A549 (cell line): ENCODE measurements around the gene SLC24A3.

Source experiments
- CTCF ChIP-seq: fragments of >200 bp; sonication (Bioruptor Twin); formaldehyde crosslinking; IDR thresholded peaks from 3 replicates; pipeline ENCODE4 v1.5.1; 2016
- POLR2A ChIP-seq: IDR thresholded peaks from 2 replicates; pipeline ENCODE4 v1.6.1; 2012; ENCODE audit warnings: mild to moderate bottlenecking, low read length
- RAD21 ChIP-seq, 2 experiments: fragments of >200 bp in 1 of 2; sonication (Bioruptor Twin) in 1 of 2; formaldehyde crosslinking in 1 of 2; IDR thresholded peaks in 1 of 2; conservative IDR thresholded peaks in 1 of 2; 2 replicates in 1 of 2; 3 replicates in 1 of 2; pipeline ENCODE4 v1.6.1; 2012 to 2018; ENCODE audit warnings: inconsistent platforms in 1 of 2
- TF ChIP-seq, protein P1 (sequence below): fragments of 150-350 bp; IDR thresholded peaks from 2 replicates; pipeline ENCODE4 v1.6.1; 2014; ENCODE audit warnings: low read depth, mild to moderate bottlenecking, low read length
- TF ChIP-seq, protein P2 (sequence below): IDR thresholded peaks from 2 replicates; pipeline ENCODE4 v1.6.1; 2012
- TF ChIP-seq, protein P3 (sequence below): fragments of 450-650 bp; IDR thresholded peaks from 2 replicates; pipeline ENCODE4 v1.6.1; 2014; ENCODE audit warnings: antibody characterized with exemption

GRCh38 chr20:19745584-19745983 lies 533.1 kb downstream of the SLC24A3 start:
- TF ChIP-seq POLR2A (no peak), CTCF (no peak), RAD21 (conservative IDR thresholded peaks at IDR 0.05 in 1 of 2, IDR thresholded peaks at IDR 0.05 in 1 of 2) (no peak)
- TF ChIP-seq, protein P1, sequence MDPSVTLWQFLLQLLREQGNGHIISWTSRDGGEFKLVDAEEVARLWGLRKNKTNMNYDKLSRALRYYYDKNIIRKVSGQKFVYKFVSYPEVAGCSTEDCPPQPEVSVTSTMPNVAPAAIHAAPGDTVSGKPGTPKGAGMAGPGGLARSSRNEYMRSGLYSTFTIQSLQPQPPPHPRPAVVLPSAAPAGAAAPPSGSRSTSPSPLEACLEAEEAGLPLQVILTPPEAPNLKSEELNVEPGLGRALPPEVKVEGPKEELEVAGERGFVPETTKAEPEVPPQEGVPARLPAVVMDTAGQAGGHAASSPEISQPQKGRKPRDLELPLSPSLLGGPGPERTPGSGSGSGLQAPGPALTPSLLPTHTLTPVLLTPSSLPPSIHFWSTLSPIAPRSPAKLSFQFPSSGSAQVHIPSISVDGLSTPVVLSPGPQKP = no peak
- TF ChIP-seq, protein P2, sequence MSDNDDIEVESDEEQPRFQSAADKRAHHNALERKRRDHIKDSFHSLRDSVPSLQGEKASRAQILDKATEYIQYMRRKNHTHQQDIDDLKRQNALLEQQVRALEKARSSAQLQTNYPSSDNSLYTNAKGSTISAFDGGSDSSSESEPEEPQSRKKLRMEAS = no peak
- TF ChIP-seq, protein P3, sequence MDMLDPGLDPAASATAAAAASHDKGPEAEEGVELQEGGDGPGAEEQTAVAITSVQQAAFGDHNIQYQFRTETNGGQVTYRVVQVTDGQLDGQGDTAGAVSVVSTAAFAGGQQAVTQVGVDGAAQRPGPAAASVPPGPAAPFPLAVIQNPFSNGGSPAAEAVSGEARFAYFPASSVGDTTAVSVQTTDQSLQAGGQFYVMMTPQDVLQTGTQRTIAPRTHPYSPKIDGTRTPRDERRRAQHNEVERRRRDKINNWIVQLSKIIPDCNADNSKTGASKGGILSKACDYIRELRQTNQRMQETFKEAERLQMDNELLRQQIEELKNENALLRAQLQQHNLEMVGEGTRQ = no peak
